HFFc6 (cell line): ENCODE results near the gene ATN1. TPM values are rescaled to one million over a fixed set of nuclear protein-coding genes. Genes with fewer than 3 reads are reported as not detected.

ENCODE experiments used
- DNase-seq: peaks from one replicate; pipeline ENCODE4 v3.0.0-alpha.2; 2018
- H3K27ac Mint-ChIP-seq: 2 replicates; pipeline ENCODE4 v1.8.0; 2020; ENCODE audit warnings: mild to moderate bottlenecking, mixed read lengths
- H3K27me3 Mint-ChIP-seq: 2 replicates; pipeline ENCODE4 v1.8.0; 2021; ENCODE audit warnings: mild to moderate bottlenecking, moderate library complexity, mixed read lengths; ENCODE audit not compliant: insufficient read depth
- H3K36me3 Mint-ChIP-seq: 2 replicates; pipeline ENCODE4 v1.8.0; 2021; ENCODE audit warnings: low read depth, mixed read lengths
- H3K4me1 Mint-ChIP-seq: 2 replicates; pipeline ENCODE4 v1.8.0; 2020; ENCODE audit warnings: low read depth, mixed read lengths
- H3K4me3 Mint-ChIP-seq: 2 replicates; pipeline ENCODE4 v1.8.0; 2020; ENCODE audit warnings: mild to moderate bottlenecking, moderate library complexity, mixed read lengths
- H3K9me3 Mint-ChIP-seq: 2 replicates; pipeline ENCODE4 v1.8.0; 2020; ENCODE audit warnings: mild to moderate bottlenecking, mixed read lengths
- CTCF ChIP-seq: fragments of 200-600 bp; sonication (generic); IDR thresholded peaks from 2 replicates; pipeline ENCODE4 v1.5.0; 2021; ENCODE audit warnings: antibody characterized with exemption, mild to moderate bottlenecking
- total RNA-seq, 6 experiments: library from RNA; stranded (reverse); fragmentation: NEBNext Ultra II Directional; extraction: Animal tissue kit (Norgen Biotek cat#: 25700); gene quantifications; 2 replicates in 1 of 6; 3 replicates in 5 of 6; pipeline ENCODE4 v1.2.3, GENCODE V29; 2021

The ATN1 gene
- total RNA-seq, 6 experiments from 2014 or later = 96.8 to 120 (median 107) TPM

- DNase-seq = peak; percentile 90
- H3K27ac Mint-ChIP-seq = peak overlapping the region; percentile 100
- peak overlapping the region; percentile 94 for H3K4me3 Mint-ChIP-seq
- peaks cover 9% of the 10 kb centered on the region; the same call in 1 of the 2 replicates for H3K9me3 Mint-ChIP-seq
- H3K4me1 Mint-ChIP-seq = peaks cover 40% of the 10 kb centered on the region
- peaks cover 20% of the 10 kb centered on the region for H3K27me3 Mint-ChIP-seq
- TF ChIP-seq CTCF = peak; percentile 87
- peaks cover 19% of the 10 kb centered on the region for H3K36me3 Mint-ChIP-seq
Observed at GRCh38 chr12:6944381-6945186, 16.8 kb downstream of the ATN1 start.

GRCh38 chr12:6945613-6946012, 17.9 kb downstream of the ATN1 start:
- H3K9me3 Mint-ChIP-seq = peaks cover 9% of the 10 kb centered on the region; the same call in 1 of the 2 replicates
- H3K4me1 Mint-ChIP-seq = peaks cover 40% of the 10 kb centered on the region
- H3K27ac Mint-ChIP-seq = peak overlapping the region; percentile 100
- H3K4me3 Mint-ChIP-seq = peak overlapping the region; percentile 94
- no peak for DNase-seq
- no peak for TF ChIP-seq CTCF
- H3K36me3 Mint-ChIP-seq = peaks cover 12% of the 10 kb centered on the region
- peaks cover 17% of the 10 kb centered on the region for H3K27me3 Mint-ChIP-seq

GRCh38 chr12:6946033-6946919, 18.5 kb downstream of the ATN1 start:
- H3K4me3 Mint-ChIP-seq = peak overlapping the region; percentile 23

GRCh38 chr12:6946920-6947374, 19.2 kb downstream of the ATN1 start:
- peaks cover 17% of the 10 kb centered on the region for H3K27me3 Mint-ChIP-seq
- H3K36me3 Mint-ChIP-seq = peaks cover 11% of the 10 kb centered on the region
- DNase-seq = no peak
- TF ChIP-seq CTCF = no peak
- H3K9me3 Mint-ChIP-seq = peaks cover 9% of the 10 kb centered on the region; the same call in 1 of the 2 replicates
- no peak overlapping the region for H3K27ac Mint-ChIP-seq
- peaks cover 39% of the 10 kb centered on the region for H3K4me1 Mint-ChIP-seq
- H3K4me3 Mint-ChIP-seq = peak overlapping the region; percentile 23; the same call in 1 of the 2 replicates

More at GRCh38 chr12:6946033-6946919, 18.5 kb downstream of the ATN1 start:
- TF ChIP-seq CTCF = no peak
- Mint-ChIP-seq H3K27me3 (peaks cover 17% of the 10 kb centered on the region), H3K36me3 (peaks cover 11% of the 10 kb centered on the region), H3K4me1 (peaks cover 40% of the 10 kb centered on the region), H3K9me3 (peaks cover 9% of the 10 kb centered on the region; the same call in 1 of the 2 replicates), H3K27ac (no peak overlapping the region)
- DNase-seq = no peak

- no peak for TF ChIP-seq CTCF
- Mint-ChIP-seq H3K27ac (no peak overlapping the region), H3K4me3 (no peak overlapping the region)
Observed at GRCh38 chr12:6947615-6948014, 19.9 kb downstream of the ATN1 start.

More at GRCh38 chr12:6947615-6948014, 19.9 kb downstream of the ATN1 start:
- H3K4me1 Mint-ChIP-seq = peaks cover 36% of the 10 kb centered on the region
- H3K27me3 Mint-ChIP-seq = peaks cover 17% of the 10 kb centered on the region
- peaks cover 9% of the 10 kb centered on the region; the same call in 1 of the 2 replicates for H3K9me3 Mint-ChIP-seq
- H3K36me3 Mint-ChIP-seq = peaks cover 5% of the 10 kb centered on the region; the same call in 1 of the 2 replicates
- DNase-seq = no peak
